ENCODE measurements around the gene NEDD1. TPM values are rescaled to one million over a fixed set of nuclear protein-coding genes. Genes with fewer than 3 reads are reported as not detected.

NEDD1 gene
- total RNA-seq, 1 experiment from 2014 or later: 17.2 TPM

GRCh38 chr12:96879301-96879700 lies 27.8 kb upstream of the NEDD1 start:
- Histone ChIP-seq H2BK15ac (ENCODE audit: low read depth, low read length) (no peak overlapping the region), H3K56ac (ENCODE audit: insufficient read length, low read depth, low read length) (no peak overlapping the region), H4K20me1 (ENCODE audit: control insufficient read depth, insufficient read depth, insufficient read length) (no peaks in the 10 kb centered on the region), H2AFZ (ENCODE audit: low read length) (no peak overlapping the region), H3K23me2 (ENCODE audit: insufficient read length, low read depth, low read length, poor library complexity, severe bottlenecking) (no peaks in the 10 kb centered on the region), H3K9ac (ENCODE audit: extremely low read depth, insufficient read length, low read length) (no peak overlapping the region), H3K4me2 (ENCODE audit: insufficient read depth, insufficient read length, low read length) (no peak overlapping the region), H2BK12ac (ENCODE audit: insufficient read length, low read depth, low read length) (no peak overlapping the region), H3K4ac (ENCODE audit: low read depth, low read length) (no peak overlapping the region), H3K14ac (ENCODE audit: insufficient read depth, low read length) (no peak overlapping the region; the same call in 1 of the 2 replicates), H3K18ac (ENCODE audit: insufficient read length, low read depth, low read length) (no peak overlapping the region), H3K27ac (ENCODE audit: insufficient read length, low read depth, low read length) (no peak overlapping the region), H2BK120ac (ENCODE audit: low read depth, low read length, poor library complexity, severe bottlenecking) (no peak overlapping the region), H3K79me2 (ENCODE audit: insufficient read depth, low read length) (no peaks in the 10 kb centered on the region), H3K4me1 (ENCODE audit: insufficient read depth, low read length) (no peaks in the 10 kb centered on the region), H3K9me3 (ENCODE audit: control insufficient read depth, low read depth, low read length) (no peaks in the 10 kb centered on the region), H2AK5ac (ENCODE audit: insufficient read length, low read length) (no peak overlapping the region), H4K8ac (replicated peaks; ENCODE audit: insufficient read length, low read depth, low read length) (no peak overlapping the region), H3K23ac (ENCODE audit: insufficient read length, low read depth, low read length) (no peak overlapping the region), H3K79me1 (ENCODE audit: insufficient read depth, low read depth, low read length, poor library complexity, severe bottlenecking) (no peaks in the 10 kb centered on the region), H2BK20ac (ENCODE audit: low read depth, low read length, poor library complexity, severe bottlenecking) (no peak overlapping the region), H2BK5ac (ENCODE audit: insufficient read length, low read length) (no peak overlapping the region), H4K91ac (ENCODE audit: insufficient read length, low read depth, low read length) (no peak overlapping the region), H3K27me3 (ENCODE audit: insufficient read depth, low read length) (no peaks in the 10 kb centered on the region), H3T11ph (ENCODE audit: low read length) (no peak overlapping the region), H4K5ac (ENCODE audit: insufficient read length, low read depth, low read length) (no peak overlapping the region)
- Mint-ChIP-seq H3K36me3 (ENCODE audit: insufficient read depth in 1 of 3, low read depth in 3 of 3) (no peaks in the 10 kb centered on the region), H3K27ac (peak overlapping the region in 1 of 3 experiments; percentile 36; a peak in 1 of 7 replicates), H3K27me3 (ENCODE audit: low read depth) (no peaks in the 10 kb centered on the region), H3K9me3 (no peaks in the 10 kb centered on the region), H3K4me1 (no peaks in the 10 kb centered on the region), H3K4me3 (no peak overlapping the region)
- no peak for TF ChIP-seq CTCF (conservative IDR thresholded peaks at IDR 0.05)
- DNase-seq: no peak
- WGBS (ENCODE audit: extremely low coverage, insufficient read length, low lambda C conversion rate): no CpG with 5 or more reads among the region's 4 CpGs

Data from H9 (cell line).